WTC11 (cell line): Measurements from ENCODE around the gene TNNI3K.

ENCODE experiments used
- CREM ChIP-seq: sonication (generic); formaldehyde crosslinking; IDR thresholded peaks from 2 replicates; pipeline ENCODE4 v1.8.1; 2022; ENCODE audit warnings: mild to moderate bottlenecking, missing genetic modification reagents, moderate library complexity
- SMAD4 ChIP-seq: sonication (generic); formaldehyde crosslinking; IDR thresholded peaks from 2 replicates; pipeline ENCODE4 v1.8.0; 2022; ENCODE audit warnings: mild to moderate bottlenecking, missing genetic modification reagents
- TF ChIP-seq, protein P1 (sequence below): fragments of 200-600 bp; IDR thresholded peaks from 2 replicates; pipeline ENCODE4 v1.8.0; 2022; ENCODE audit warnings: antibody characterized with exemption

DNA sequence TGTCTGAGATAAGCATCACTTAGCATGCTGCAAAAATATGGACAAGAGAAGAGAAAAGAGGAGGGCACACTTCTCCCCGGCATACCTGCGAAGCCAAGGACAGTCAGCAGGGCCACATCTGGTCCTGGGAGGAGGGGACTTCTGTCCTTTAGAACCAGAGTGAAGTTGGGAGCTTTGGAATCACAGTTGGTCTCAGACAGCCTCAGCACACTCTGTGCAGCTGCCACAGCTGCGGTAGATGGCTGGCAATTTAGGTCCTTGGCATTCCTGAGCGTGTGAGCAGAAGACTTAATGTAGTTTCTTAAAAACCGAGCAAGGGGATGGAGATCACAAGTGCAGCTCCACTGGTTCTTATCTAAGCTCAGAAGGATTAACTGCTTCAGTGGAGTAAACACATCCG lies 244.9 kb downstream of the TNNI3K start:
- TF ChIP-seq, protein P1, sequence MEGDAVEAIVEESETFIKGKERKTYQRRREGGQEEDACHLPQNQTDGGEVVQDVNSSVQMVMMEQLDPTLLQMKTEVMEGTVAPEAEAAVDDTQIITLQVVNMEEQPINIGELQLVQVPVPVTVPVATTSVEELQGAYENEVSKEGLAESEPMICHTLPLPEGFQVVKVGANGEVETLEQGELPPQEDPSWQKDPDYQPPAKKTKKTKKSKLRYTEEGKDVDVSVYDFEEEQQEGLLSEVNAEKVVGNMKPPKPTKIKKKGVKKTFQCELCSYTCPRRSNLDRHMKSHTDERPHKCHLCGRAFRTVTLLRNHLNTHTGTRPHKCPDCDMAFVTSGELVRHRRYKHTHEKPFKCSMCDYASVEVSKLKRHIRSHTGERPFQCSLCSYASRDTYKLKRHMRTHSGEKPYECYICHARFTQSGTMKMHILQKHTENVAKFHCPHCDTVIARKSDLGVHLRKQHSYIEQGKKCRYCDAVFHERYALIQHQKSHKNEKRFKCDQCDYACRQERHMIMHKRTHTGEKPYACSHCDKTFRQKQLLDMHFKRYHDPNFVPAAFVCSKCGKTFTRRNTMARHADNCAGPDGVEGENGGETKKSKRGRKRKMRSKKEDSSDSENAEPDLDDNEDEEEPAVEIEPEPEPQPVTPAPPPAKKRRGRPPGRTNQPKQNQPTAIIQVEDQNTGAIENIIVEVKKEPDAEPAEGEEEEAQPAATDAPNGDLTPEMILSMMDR, result no peak
- TF ChIP-seq SMAD4 (CRISPR knock-in tag), result no peak
- TF ChIP-seq CREM, result no peak
